GM12865 (cell line): Measurements from ENCODE around the gene TLL1.

Experiments
- DNase-seq: peaks from one replicate; pipeline ENCODE4 v3.0.0; 2010; ENCODE audit warnings: low read depth
- H3K4me3 ChIP-seq: 2 replicates; pipeline ENCODE4 v1.5.1; 2011; ENCODE audit warnings: mild to moderate bottlenecking, low read depth, low read length, control low read depth
- TF ChIP-seq, protein P1 (sequence below): IDR thresholded peaks from 2 replicates; pipeline ENCODE4 v1.5.1; 2011; ENCODE audit warnings: low read length, control low read depth, low read depth, inconsistent platforms; ENCODE audit not compliant: insufficient read depth; ENCODE audit errors: missing control alignments

Gene TLL1

DNA sequence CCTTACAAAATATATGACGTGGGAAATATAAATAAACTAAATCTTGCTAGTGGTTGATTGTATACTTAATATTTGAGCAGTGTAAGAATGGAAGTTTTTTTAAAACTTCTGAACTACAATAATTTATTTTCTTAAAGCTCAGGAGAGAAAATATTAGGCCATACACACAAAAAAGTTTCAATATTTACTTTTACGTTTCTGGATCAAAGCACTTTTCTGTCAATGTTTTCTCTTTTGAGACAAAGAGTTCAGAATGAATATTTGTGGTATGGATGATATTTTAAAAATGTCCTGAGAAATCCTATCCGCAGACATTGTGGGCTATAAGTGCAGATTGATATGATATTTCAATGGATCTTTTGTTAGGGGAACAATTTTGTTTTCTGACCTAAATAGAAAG lies 109.9 kb downstream of the TLL1 start:
- H3K4me3 ChIP-seq: no peak overlapping the region
- no peak for DNase-seq
- TF ChIP-seq, protein P1, sequence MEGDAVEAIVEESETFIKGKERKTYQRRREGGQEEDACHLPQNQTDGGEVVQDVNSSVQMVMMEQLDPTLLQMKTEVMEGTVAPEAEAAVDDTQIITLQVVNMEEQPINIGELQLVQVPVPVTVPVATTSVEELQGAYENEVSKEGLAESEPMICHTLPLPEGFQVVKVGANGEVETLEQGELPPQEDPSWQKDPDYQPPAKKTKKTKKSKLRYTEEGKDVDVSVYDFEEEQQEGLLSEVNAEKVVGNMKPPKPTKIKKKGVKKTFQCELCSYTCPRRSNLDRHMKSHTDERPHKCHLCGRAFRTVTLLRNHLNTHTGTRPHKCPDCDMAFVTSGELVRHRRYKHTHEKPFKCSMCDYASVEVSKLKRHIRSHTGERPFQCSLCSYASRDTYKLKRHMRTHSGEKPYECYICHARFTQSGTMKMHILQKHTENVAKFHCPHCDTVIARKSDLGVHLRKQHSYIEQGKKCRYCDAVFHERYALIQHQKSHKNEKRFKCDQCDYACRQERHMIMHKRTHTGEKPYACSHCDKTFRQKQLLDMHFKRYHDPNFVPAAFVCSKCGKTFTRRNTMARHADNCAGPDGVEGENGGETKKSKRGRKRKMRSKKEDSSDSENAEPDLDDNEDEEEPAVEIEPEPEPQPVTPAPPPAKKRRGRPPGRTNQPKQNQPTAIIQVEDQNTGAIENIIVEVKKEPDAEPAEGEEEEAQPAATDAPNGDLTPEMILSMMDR: no peak

DNA sequence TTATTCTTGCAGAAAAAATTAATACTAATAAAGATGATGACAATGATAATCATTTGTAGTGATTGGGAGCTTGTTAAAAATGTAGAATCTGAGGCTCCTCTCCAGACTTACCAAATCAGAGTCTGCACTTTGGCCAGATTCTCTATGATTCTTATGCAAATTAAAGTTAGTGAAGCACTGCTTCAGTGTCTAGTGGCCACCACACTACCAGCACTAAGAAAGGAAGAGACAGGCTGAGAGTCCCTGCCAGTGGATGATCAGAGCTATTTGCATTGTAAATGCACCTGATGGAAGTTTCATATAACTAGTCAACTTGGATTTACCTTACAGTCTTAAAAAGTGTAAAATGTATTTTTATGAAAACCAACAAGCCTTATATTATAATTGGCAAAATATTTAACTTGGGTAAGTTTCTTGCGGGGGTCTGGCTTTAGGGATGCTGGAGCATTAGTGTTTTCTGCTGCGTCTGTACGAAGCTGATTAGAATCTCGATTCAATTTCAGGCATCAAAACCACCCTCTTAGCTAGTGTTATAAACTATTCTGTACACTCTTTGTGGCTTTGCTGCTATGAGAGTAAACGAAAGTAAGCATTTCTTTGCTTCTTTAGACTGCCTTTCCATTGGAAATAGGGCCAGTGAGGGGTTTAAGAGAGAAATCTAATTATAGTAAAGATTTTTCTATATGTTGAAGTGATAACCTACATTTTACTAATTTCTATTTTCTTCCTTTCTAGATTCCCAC lies 114.1 kb downstream of the TLL1 start:
- H3K4me3 ChIP-seq: no peak overlapping the region
- DNase-seq: no peak
- TF ChIP-seq, protein P1: no peak

DNA sequence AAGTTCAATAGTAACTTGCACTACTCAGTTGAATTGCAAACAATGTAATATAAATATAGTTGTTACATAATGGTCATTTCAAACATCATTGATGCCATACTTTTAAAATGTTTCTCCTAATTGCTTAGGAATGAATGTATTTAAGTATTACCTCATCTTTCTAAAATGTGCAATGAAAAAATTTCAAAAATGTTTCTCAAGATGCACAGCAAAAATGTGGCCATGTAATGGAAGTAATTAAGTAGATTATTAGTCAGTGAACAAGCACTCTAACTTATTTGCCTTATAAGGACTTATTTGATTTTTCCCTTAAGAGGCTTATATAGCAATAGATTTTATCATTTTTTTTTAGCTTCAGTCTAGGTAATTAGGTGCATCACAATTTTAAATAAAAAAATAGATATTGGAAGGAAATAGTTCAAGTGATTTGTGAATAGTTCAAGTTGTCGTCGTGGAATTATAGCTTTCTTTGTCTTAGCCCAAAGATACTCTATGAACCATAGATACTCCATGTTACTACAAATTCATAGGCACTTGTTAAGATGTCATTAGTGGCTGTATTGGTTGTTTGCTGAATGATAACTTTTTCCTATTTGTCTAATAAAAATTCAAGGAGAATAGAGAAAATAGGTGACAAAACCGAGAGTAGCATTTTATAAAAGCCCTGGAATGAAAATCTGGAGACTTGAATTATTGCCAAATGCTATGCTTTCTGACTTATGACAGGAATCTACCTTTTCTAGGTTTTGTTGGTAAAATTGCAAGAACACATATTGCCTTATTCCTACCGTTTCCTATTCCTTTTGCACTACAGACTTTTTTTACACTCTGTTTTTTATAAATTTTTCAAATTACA lies 118.5 kb downstream of the TLL1 start:
- TF ChIP-seq, protein P1: no peak
- H3K4me3 ChIP-seq: no peak overlapping the region
- no peak for DNase-seq

DNA sequence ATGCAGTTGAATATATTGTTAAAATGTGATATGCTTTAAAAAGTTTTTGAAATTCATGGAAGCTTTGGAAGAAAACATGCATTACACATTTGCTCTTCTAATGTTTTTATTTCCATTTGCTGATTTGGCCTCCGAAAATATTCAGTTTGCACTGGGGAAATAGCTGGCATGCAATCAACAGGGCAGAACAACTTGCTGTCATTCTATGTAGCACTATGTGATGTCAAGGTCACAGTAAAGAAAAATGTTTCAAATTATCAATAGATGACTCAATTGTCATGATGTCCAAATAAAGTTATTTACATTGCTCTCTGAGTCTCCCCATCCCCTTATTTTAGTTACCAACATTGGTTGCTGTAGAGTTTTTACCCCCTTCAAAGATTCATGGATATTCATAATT lies 119.2 kb downstream of the TLL1 start:
- DNase-seq: no peak
- TF ChIP-seq, protein P1: no peak
- no peak overlapping the region for H3K4me3 ChIP-seq

DNA sequence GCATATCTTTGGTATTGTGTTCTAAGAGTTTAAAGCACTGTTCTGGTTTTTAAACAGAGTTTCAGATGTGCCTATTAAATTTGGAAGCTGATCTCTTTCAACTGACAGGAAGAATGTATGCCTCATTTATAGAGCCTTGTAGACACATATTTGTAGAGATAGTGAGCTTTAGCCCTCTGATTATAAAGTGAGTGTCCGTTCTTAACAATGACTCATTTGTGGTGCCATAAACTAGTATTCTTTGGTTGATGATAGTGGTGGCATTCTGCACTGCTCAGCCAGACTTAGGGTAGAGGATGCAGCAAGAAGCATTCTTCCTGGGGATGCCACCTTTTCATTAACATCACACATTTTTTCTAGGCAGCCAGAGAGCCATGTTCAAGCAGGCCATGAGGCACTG lies 121.7 kb downstream of the TLL1 start:
- H3K4me3 ChIP-seq: no peak overlapping the region
- DNase-seq: no peak
- TF ChIP-seq, protein P1: no peak

DNA sequence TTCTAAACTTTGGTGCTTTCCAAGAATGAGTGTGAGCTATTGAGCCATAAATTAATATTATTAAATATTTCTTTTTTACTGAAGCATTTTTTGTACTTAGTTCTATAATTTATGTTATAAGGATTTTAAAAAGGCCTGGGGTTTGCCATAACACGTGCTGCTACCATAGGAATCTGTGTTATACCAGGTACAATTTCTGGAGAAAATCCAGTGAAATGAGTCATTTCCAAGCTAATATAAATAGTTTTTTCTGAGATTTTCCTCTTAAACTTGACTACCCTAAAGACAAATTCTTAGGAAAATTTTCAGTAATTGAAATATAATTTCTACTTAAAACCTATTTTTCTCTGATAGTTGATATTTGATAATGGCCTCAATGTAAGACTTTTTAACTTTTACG lies 130.8 kb downstream of the TLL1 start:
- TF ChIP-seq, protein P1: no peak
- no peak overlapping the region for H3K4me3 ChIP-seq
- DNase-seq: no peak
